Osteocyte (in vitro differentiated cells): Measurements from ENCODE around the gene LIPA. TPM values are rescaled to one million over a fixed set of nuclear protein-coding genes. Genes with fewer than 3 reads are reported as not detected.

ENCODE experiments used
- DNase-seq: peaks from one replicate; pipeline ENCODE4 v3.0.0; 2021; ENCODE audit warnings: mixed read lengths; ENCODE audit not compliant: unreplicated experiment; ENCODE audit errors: extremely low spot score
- H3K27ac Mint-ChIP-seq: one replicate; pipeline ENCODE4 v1.8.0; 2021; ENCODE audit warnings: mild to moderate bottlenecking, mixed read lengths; ENCODE audit not compliant: unreplicated experiment
- H3K27me3 Mint-ChIP-seq: one replicate; pipeline ENCODE4 v1.8.0; 2021; ENCODE audit warnings: mixed read lengths; ENCODE audit not compliant: unreplicated experiment
- H3K36me3 Mint-ChIP-seq: one replicate; pipeline ENCODE4 v1.8.0; 2021; ENCODE audit warnings: mixed read lengths; ENCODE audit not compliant: unreplicated experiment
- H3K4me1 Mint-ChIP-seq: one replicate; pipeline ENCODE4 v1.8.0; 2021; ENCODE audit warnings: mixed read lengths; ENCODE audit not compliant: unreplicated experiment
- H3K4me3 Mint-ChIP-seq: one replicate; pipeline ENCODE4 v1.8.0; 2021; ENCODE audit warnings: mild to moderate bottlenecking, moderate library complexity, mixed read lengths; ENCODE audit not compliant: unreplicated experiment
- H3K9me3 Mint-ChIP-seq: one replicate; pipeline ENCODE4 v1.8.0; 2021; ENCODE audit warnings: mixed read lengths; ENCODE audit not compliant: unreplicated experiment
- CTCF ChIP-seq: fragments of 200-600 bp; sonication (generic); IDR thresholded peaks from 2 replicates; pipeline ENCODE4 v1.5.0; 2021; ENCODE audit warnings: antibody characterized with exemption, mild to moderate bottlenecking, moderate library complexity
- total RNA-seq: library from RNA; stranded (reverse); gene quantifications from 2 replicates; pipeline ENCODE4 v1.2.1, GENCODE V29; 2021

LIPA gene
- total RNA-seq, 1 donor from 2014 or later: 36.9 TPM

GRCh38 chr10:89283025-89283935, 31.7 kb upstream of the LIPA start:
- Mint-ChIP-seq H3K27me3 (no peaks in the 10 kb centered on the region), H3K36me3 (no peaks in the 10 kb centered on the region), H3K4me1 (peaks cover 74% of the 10 kb centered on the region), H3K9me3 (peaks cover 5% of the 10 kb centered on the region), H3K27ac (peak overlapping the region; percentile 88), H3K4me3 (peak overlapping the region; percentile 33)
- TF ChIP-seq CTCF: no peak
- DNase-seq: no peak

GRCh38 chr10:89281606-89282395, 30.2 kb upstream of the LIPA start:
- H3K9me3 Mint-ChIP-seq: peaks cover 5% of the 10 kb centered on the region
- DNase-seq: no peak

DNA sequence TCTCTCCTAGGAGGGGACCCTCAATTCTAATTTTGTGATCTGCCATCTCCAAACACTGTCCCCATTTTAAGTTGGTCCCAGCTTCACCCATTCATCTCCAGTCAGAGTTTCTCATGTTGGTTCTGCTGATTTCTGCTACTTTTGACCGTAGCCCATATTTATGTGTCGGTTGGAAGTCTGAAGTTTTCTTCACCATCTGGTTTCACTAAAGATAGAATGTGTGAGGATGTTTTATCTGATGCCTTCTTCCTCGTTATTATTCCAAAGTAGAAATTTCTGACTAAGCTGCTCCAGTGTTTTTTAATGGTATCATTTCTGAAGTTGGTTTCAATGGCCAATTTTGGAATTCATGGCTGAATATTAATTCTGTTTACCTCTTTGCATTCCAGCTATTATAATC, 28.9 kb upstream of the LIPA start:
- no peak for TF ChIP-seq CTCF
- H3K4me3 Mint-ChIP-seq: no peak overlapping the region
- no peaks in the 10 kb centered on the region for H3K27me3 Mint-ChIP-seq
- DNase-seq: no peak
- no peaks in the 10 kb centered on the region for H3K36me3 Mint-ChIP-seq
- peaks cover 5% of the 10 kb centered on the region for H3K9me3 Mint-ChIP-seq
- H3K4me1 Mint-ChIP-seq: peaks cover 90% of the 10 kb centered on the region
- peak overlapping the region; percentile 70 for H3K27ac Mint-ChIP-seq

More at GRCh38 chr10:89281606-89282395, 30.2 kb upstream of the LIPA start:
- TF ChIP-seq CTCF: no peak
- Mint-ChIP-seq H3K27ac (peak overlapping the region; percentile 70), H3K4me1 (peaks cover 89% of the 10 kb centered on the region), H3K27me3 (no peaks in the 10 kb centered on the region), H3K36me3 (no peaks in the 10 kb centered on the region), H3K4me3 (no peak overlapping the region)

- DNase-seq: no peak
- Mint-ChIP-seq H3K36me3 (no peaks in the 10 kb centered on the region), H3K27me3 (no peaks in the 10 kb centered on the region), H3K27ac (peak overlapping the region; percentile 91), H3K4me1 (peaks cover 90% of the 10 kb centered on the region), H3K9me3 (peaks cover 5% of the 10 kb centered on the region), H3K4me3 (peak overlapping the region; percentile 5)
- TF ChIP-seq CTCF: no peak
Measured at GRCh38 chr10:89279421-89279869, 27.9 kb upstream of the LIPA start.

- peak overlapping the region; percentile 91 for H3K27ac Mint-ChIP-seq
- DNase-seq: no peak
- H3K27me3 Mint-ChIP-seq: no peaks in the 10 kb centered on the region
- no peaks in the 10 kb centered on the region for H3K36me3 Mint-ChIP-seq
- H3K4me1 Mint-ChIP-seq: peaks cover 90% of the 10 kb centered on the region
- H3K9me3 Mint-ChIP-seq: peaks cover 5% of the 10 kb centered on the region
- no peak for TF ChIP-seq CTCF
- peak overlapping the region; percentile 5 for H3K4me3 Mint-ChIP-seq
Measured at GRCh38 chr10:89278900-89279392, 27.4 kb upstream of the LIPA start.
